ENCODE results near the gene KLHL15. TPM values are rescaled to one million over a fixed set of nuclear protein-coding genes. Genes with fewer than 3 reads are reported as not detected.

The KLHL15 gene
- total and polyA plus RNA-seq, 2 of the 13 experiments (the other 11 are each of a cell fraction or from before 2014, with no cell fraction given), result 2.8 to 5.5 TPM

GRCh38 chrX:24005028-24005427 lies 22.0 kb downstream of the KLHL15 start:
- H2AFZ ChIP-seq (ENCODE audit: low read length), result no peak overlapping the region
- DNase-seq (ENCODE audit: low spot score), result no peak
- H3K9ac ChIP-seq (ENCODE audit: insufficient read depth, low read depth, low read length), result no peak overlapping the region
- no peak overlapping the region for H3K4me3 ChIP-seq (replicated peaks in 1 of 3; ENCODE audit: insufficient read depth in 1 of 3, low read depth in 2 of 3, low read length in 3 of 3)
- no peaks in the 10 kb centered on the region for H3K4me1 ChIP-seq (ENCODE audit: insufficient read depth, low read length)
- WGBS (ENCODE audit: low lambda C conversion rate), result 89% methylated on average over 1 of the region's 1 CpG
- CTCF ChIA-PET (ENCODE audit: low intra/inter-chr PET ratio, low total read pairs), result no interaction called here
- no peaks in the 10 kb centered on the region for H4K20me1 ChIP-seq (ENCODE audit: insufficient read depth, low read length)
- no peak overlapping the region for H3K4me2 ChIP-seq (ENCODE audit: low read depth, low read length)
- intact Hi-C loops (cut with micrococcal nuclease; ENCODE audit: unreplicated experiment), result no loop called here
- in situ Hi-C loops (cut with HindIII; ENCODE audit: extremely low pct_ligation_motif_present, low pct_unique_long_range_greater_than_20kb), result no loop called here
- POLR2A ChIA-PET, result no interaction called here
- TF ChIP-seq ZKSCAN8 (CRISPR knock-in tag; IDR thresholded peaks at IDR 0.05; ENCODE audit: borderline replicate concordance) (no peak), POLR2AphosphoS2 (IDR thresholded peaks at IDR 0.05; ENCODE audit: low read depth, low read length) (no peak), HOXD1 (CRISPR knock-in tag; IDR thresholded peaks at IDR 0.05) (no peak), NR2F2 (IDR thresholded peaks at IDR 0.05; ENCODE audit: borderline replicate concordance, low read depth) (no peak), ZNF335 (CRISPR knock-in tag; IDR thresholded peaks at IDR 0.05) (no peak), NBN (conservative IDR thresholded peaks at IDR 0.05) (no peak), YY1 (IDR thresholded peaks at IDR 0.05; ENCODE audit: insufficient read depth, insufficient replicate concordance, low read depth, low read length) (no peak), GTF2F1 (IDR thresholded peaks at IDR 0.05; ENCODE audit: low read length) (no peak), THAP7 (CRISPR knock-in tag; IDR thresholded peaks at IDR 0.05) (no peak)
- TF ChIP-seq, protein P1, sequence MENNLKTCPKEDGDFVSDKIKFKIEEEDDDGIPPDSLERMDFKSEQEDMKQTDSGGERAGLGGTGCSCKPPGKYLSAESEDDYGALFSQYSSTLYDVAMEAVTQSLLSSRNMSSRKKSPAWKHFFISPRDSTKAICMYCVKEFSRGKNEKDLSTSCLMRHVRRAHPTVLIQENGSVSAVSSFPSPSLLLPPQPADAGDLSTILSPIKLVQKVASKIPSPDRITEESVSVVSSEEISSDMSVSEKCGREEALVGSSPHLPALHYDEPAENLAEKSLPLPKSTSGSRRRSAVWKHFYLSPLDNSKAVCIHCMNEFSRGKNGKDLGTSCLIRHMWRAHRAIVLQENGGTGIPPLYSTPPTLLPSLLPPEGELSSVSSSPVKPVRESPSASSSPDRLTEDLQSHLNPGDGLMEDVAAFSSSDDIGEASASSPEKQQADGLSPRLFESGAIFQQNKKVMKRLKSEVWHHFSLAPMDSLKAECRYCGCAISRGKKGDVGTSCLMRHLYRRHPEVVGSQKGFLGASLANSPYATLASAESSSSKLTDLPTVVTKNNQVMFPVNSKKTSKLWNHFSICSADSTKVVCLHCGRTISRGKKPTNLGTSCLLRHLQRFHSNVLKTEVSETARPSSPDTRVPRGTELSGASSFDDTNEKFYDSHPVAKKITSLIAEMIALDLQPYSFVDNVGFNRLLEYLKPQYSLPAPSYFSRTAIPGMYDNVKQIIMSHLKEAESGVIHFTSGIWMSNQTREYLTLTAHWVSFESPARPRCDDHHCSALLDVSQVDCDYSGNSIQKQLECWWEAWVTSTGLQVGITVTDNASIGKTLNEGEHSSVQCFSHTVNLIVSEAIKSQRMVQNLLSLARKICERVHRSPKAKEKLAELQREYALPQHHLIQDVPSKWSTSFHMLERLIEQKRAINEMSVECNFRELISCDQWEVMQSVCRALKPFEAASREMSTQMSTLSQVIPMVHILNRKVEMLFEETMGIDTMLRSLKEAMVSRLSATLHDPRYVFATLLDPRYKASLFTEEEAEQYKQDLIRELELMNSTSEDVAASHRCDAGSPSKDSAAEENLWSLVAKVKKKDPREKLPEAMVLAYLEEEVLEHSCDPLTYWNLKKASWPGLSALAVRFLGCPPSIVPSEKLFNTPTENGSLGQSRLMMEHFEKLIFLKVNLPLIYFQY (CRISPR knock-in tag; IDR thresholded peaks at IDR 0.05; ENCODE audit: borderline replicate concordance), result no peak
- TF ChIP-seq, protein P2, sequence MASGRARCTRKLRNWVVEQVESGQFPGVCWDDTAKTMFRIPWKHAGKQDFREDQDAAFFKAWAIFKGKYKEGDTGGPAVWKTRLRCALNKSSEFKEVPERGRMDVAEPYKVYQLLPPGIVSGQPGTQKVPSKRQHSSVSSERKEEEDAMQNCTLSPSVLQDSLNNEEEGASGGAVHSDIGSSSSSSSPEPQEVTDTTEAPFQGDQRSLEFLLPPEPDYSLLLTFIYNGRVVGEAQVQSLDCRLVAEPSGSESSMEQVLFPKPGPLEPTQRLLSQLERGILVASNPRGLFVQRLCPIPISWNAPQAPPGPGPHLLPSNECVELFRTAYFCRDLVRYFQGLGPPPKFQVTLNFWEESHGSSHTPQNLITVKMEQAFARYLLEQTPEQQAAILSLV (CRISPR knock-in tag; IDR thresholded peaks at IDR 0.05; ENCODE audit: borderline replicate concordance), result no peak
- no peak for FAIRE-seq
- no peak for ATAC-seq
- H3K79me2 ChIP-seq (ENCODE audit: insufficient read depth, low read length), result peaks cover 7% of the 10 kb centered on the region
- H3K36me3 ChIP-seq (replicated peaks in 1 of 2; ENCODE audit: control insufficient read depth in 1 of 2, insufficient read depth in 2 of 2, low read length in 2 of 2), result peaks cover 0 to 9% of the 10 kb centered on the region in 2 experiments; a peak in 2 of 5 replicates
- no peak overlapping the region for H3K27ac ChIP-seq (ENCODE audit: extremely low read length, insufficient read depth, low read length)
- no peaks in the 10 kb centered on the region for H3K27me3 ChIP-seq (ENCODE audit: control insufficient read depth in 1 of 2, insufficient read depth in 2 of 2, low read length in 2 of 2)
- BruUV-seq (replicated peaks), result no TSS peak
- no peaks in the 10 kb centered on the region for H3K9me3 ChIP-seq (ENCODE audit: low read length)

Measured in HepG2 (cell line).